GM19397 (cell line): ENCODE results near the gene TGM3.

Source experiments
- ATAC-seq: cut with Tn5 transposase; IDR thresholded peaks from one replicate; pipeline ENCODE4 v1.9.1; 2021; ENCODE audit warnings: mild to moderate bottlenecking, moderate library complexity; ENCODE audit not compliant: unreplicated experiment

Gene TGM3

DNA sequence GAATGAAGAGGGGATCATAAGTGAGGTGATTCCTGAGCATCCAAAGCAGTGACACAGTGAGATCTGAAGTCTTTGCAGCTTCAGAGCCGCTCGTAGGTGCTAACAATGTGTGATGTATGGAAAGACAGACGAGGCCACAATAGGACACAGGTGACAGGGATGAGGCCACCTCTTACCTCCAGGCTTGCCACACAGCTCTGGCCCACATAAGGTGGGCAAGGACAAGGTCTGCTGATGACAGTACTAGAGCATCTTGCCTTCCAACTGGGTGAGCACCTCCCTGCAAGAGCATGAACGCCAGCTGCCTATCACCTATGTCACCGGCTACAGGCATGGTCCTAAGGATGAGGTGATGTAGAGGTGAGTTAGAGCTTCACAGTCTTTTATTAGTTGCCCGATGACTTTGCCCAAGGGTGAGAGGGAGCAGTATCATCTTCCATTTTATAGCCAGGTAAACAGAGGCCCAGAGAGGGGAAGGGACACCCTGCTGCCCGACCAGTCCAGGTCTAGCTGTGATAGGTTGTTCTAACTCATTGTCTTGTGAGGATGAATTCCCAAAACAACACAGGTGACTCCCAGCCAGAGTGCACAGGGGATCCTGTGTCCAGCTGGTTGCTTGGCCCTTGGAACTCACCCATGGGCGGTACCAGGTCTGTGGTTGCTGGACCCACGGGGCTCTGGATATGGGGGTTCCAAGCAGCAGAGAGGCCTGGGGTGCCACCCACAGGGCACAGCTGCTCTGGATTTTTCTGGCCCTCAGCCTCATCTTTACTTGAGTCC is 78.7 kb downstream of the TGM3 start:
- no peak for ATAC-seq

DNA sequence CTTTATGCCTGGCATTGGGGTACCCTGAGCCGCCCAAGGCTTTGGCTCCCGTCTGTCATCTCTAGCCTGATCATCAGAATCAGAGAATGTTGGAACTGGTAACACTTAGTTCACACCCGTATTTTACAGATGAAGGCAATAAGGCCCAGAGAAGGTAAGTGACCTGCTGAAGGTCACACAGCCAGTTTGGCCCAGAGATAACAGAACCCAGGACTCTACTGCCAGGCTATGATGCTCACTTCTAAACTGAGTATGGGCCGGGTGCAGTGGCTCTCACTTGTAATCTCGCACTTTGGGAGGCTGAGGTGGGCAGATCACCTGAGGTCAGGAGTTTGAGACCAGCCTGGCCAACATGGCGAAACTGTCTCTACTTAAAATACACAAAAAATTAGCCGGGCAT is 83.1 kb downstream of the TGM3 start:
- no peak for ATAC-seq

DNA sequence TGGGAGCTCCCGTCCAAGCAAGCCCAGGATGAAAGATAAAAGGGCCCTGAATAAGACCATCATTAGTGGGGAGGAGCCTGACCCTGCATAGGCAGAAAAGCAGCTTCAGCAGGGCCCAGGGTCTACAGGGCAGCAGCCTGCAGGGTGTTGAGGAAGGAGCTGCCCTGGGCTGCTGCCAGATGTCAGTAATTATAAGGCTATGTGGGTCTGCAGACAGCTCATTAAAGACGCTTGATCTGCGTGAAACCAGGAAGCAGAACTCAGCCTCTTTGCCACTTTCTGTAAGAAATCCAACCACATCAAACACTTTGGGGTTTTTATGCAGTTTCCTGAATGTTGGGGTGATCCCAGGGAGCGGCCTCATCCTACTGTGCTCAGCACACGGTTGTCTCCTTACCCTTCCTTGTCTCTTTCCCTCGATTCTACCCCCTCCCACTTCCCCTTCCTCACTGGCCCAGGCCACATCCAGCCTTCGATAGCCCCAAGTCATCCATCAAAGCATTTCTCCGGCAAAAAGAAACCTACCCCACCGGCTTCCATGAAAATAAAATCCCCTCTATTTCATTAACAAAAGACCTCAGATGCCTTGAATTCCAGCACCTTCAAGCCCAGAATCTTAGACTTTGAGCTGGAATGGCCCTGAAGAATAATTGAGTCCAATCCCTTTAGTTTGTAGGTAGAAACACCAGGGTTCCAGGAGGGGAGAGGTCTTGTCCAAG is 83.9 kb downstream of the TGM3 start:
- ATAC-seq = no peak

DNA sequence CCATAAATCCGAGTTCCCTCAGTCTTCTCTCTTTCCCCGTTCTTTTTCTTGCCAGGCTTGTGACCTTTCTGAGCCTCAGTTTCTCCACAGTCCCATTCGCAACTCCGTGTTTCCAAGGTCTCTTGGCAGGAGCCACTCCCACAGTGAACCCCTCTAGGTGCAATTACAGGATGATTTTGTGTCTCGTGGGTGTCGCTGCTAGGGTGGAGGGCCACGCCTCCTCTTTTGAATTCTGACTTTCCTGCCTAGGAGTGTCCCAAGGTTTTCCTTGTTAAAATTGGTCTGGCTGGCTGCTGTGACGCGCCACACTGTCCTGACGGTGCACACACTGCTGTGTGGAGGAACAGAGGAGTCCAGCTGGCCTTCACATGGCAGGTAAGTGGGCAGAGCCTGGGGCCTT is 84.8 kb downstream of the TGM3 start, which contains the start of gene TGM6:
Gene TGM6, plus strand, starts transcription at position 301 of the 400 bp plus-strand sequence. Its CDS starts 68 bp downstream, at position 369.
- no peak for ATAC-seq

DNA sequence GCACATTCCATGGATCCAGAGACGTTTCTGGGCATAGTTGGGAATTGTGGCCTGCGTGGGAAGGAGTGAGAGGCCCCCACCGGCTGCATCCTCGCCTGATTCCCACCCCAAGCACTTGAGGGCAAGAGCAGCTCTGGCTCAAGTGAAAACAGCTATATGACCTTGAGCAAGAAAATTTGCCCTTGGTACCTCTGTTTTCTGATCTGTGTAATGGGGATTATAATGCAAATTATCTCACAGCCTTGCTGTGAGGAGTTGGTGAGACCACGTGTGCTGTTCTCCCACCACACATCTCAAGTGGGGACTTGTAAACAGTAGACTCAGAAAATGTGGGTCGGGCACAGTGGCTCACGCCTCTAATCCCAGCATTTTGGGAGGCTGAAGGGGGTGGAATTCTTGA is 85.5 kb downstream of the TGM3 start:
- no peak for ATAC-seq

DNA sequence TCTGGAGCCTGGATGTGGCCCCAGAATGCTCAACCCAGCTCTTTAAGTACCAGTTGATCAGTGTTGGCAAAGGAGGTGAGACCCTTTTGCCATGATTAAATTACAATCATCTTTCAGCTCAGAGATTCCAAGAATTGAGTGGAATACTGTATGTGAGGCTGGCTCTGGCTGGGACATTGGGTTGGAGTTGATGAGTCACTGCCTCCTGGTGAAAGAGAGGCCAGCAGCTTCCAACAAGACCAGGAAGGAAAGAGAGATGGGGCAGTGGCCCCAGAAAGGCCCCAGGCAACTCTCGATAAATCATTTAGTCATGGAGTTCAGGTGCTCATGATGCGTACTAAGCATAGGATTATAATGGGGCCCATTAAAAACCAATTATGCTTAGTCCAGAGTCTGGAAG is 87.0 kb downstream of the TGM3 start:
- no peak for ATAC-seq

DNA sequence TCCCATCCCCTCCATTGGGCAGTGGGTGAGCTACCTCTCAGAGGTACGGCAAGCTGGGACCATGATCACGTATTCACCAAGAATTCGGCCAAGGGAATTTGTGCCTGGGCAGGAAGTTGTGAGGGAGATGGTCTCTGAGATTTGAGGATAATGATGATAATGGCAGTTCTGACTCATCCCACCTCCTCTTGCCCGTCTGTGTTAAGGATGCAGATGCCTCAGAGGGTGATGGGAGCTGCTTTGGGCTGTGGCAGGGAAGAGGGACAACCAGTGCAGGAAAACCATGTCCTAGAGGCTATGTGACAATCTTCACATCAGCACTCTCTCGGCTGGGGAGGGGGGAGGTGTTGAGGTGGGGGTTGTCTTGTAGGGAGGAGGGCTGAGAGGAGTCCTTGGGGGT is 89.2 kb downstream of the TGM3 start:
- no peak for ATAC-seq

DNA sequence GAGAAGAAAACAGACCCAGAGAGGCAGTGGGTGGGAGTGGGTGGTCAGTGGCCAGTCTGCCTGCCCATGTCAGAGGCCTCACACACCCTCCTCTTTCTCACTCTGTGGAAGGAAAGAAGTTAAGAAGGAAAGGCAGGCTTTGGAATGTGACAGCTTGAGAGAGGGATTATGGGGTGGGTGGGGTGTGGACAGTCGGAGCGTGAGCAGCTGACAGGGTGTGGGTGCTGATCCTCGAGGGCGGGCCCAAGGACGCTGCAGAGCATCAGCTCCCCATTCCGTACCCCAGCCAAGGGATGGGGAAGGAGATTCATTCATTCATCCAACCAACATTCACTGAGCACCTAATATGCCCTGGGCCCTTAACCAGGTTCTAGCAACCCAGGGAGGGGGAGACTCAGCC is 89.7 kb downstream of the TGM3 start:
- no peak for ATAC-seq

DNA sequence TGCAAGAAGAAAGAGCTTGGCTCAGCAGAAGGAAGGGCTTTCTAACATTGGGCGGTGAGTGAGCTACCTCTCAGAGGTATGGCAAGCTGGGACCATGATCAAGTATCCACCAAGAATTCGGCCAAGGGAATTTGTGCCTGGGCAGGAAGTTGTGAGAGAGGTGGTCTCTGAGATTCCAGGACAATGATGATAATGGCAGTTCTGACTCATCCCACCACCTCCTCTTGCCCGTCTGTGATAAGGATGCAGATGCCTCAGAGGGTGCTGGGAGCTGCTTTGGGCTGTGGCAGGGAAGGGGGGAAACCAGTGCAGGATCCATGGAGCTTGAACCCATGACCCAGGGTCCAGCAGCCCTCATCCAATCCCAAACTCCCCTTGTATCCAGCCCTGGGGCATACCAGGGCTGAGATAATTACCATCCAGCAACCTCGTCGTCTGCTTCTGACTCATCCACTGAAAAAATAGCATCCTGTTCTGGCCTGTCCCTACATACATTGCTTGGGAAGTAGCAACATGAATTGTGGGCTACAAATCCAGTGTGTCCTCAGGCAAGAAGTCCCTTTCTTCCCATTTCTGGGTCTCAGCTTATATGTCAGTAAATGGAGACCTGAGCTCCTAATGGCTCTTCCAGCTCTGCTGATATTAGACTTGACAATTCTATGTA is 90.8 kb downstream of the TGM3 start:
- no peak for ATAC-seq

DNA sequence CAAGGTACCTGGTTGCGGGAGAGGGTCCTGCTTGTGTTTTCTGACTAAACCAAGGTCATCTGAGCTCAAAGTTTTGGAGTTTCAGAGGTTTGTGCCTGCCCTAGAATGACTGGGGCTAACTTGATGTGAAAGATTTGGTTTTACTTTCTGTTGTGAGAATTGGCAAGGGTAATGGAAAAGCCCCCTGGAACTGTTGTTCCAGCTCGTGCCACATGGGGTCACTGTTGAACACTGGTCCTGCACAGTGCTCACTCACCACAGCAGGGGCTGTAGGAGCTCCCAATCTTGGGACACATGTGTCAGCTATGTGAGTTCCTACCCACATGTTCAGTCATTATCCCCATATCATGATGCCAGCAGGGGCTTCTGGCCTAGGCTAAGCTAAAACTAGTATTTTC is 91.4 kb downstream of the TGM3 start:
- no peak for ATAC-seq

DNA sequence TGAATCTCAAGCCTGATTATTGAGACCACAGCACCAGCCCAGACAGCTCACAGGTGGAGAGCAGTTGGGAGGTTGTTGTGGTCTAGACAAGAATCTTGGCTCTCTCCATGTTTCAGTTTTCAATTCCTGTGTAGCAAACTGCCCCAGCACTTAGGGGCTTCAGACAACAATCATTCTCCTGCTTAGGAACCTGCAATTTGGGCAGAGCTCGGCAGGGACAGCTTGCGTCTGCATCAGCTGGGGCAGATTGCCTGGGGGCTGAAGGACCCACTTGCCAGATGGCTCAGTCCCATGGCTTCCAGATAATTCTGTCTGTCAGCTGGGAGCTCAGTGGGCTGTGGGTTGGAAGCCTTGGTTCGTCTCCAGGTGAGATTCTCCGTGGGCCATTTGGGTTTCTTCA is 91.8 kb downstream of the TGM3 start:
- no peak for ATAC-seq
